AG04449 (cell line): ENCODE data around the gene LHFPL6.

Source experiments
- CTCF ChIA-PET: fragments of 350-600 bp; formaldehyde crosslinking; extraction: SDS; loops from one replicate; lab custom pipeline; 2021; ENCODE audit warnings: antibody characterized with exemption; lab: Yijun Ruan, JAX
- POLR2A ChIA-PET: fragments of 400-600, 350-600 bp; formaldehyde crosslinking; extraction: SDS; loops from one replicate; lab custom pipeline; 2020; ENCODE audit warnings: antibody characterized with exemption, inconsistent platforms; lab: Yijun Ruan, JAX
- DNase-seq: peaks from one replicate; pipeline ENCODE4 v3.0.0-alpha.2; 2010; ENCODE audit warnings: low read depth, low spot score
- H3K4me3 ChIP-seq: 2 replicates; pipeline ENCODE4 v1.5.1; 2011; ENCODE audit warnings: low read depth, mild to moderate bottlenecking, control low read depth, low read length
- CTCF ChIP-seq: IDR thresholded peaks from one replicate; pipeline ENCODE4 v1.5.1; 2011; ENCODE audit warnings: mild to moderate bottlenecking, moderate library complexity, low read length, control low read depth, inconsistent platforms; ENCODE audit not compliant: insufficient read depth; ENCODE audit errors: missing control alignments

The LHFPL6 gene

DNA sequence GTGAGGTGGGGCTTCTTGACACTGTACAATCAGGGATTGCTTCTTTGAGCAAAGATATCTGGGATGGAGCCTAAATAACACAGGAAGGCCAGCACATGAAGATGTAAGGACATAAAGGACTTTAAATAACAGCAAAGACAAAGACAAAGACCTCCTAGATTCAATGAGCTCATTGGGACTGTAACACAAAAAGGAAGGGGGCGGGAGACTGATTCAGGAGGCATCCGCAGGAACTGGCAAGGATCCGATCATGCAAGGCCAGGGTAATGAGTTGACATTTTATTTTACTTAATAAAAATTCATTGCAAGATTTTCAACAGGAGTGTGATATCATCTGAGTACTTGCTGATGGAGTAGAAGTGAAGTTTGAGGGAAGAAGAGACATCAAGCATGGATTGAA is 121.5 kb downstream of the LHFPL6 start:
- DNase-seq, result no peak
- no peak for TF ChIP-seq CTCF
- CTCF ChIA-PET, result no interaction called here
- POLR2A ChIA-PET, result no interaction called here
- no peak overlapping the region for H3K4me3 ChIP-seq

DNA sequence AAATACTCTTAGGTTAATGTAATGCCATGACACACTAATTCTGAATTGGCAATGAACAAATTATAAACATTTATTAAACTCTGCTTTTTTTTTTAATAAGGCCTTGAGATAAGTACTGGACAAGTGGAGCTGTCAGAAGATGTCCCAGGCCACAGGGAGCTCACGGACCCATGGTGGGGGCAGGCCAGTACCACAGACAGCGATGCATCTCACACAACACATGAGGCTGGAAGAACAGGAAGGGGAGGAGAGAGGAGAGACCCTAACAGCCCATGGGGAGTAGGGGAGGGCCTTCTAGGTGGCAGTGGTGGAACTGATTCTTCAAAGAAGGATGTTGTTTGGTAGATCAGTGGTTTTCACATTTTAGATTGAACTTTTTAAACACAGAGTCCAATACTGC is 128.4 kb downstream of the LHFPL6 start:
- no peak for DNase-seq
- no peak overlapping the region for H3K4me3 ChIP-seq
- ChIA-PET POLR2A (no interaction called here), CTCF (interaction anchor here (0.8 to 1.3 kb wide), 2 partner anchors 59 to 142 kb away, joined by 3 read pairs; no protein-coding TSS in a partner anchor)
- TF ChIP-seq CTCF, result no peak

GRCh38 chr13:39469676-39470075 is 133.3 kb downstream of the LHFPL6 start:
- TF ChIP-seq CTCF, result no peak
- no peak overlapping the region for H3K4me3 ChIP-seq
- DNase-seq, result no peak
- POLR2A ChIA-PET, result no interaction called here
- CTCF ChIA-PET, result interaction anchor here (0.8 kb wide), 2 partner anchors 9 to 142 kb away, joined by 3 to 5 read pairs; no protein-coding TSS in a partner anchor

GRCh38 chr13:39468306-39468705 is 134.7 kb downstream of the LHFPL6 start:
- H3K4me3 ChIP-seq, result no peak overlapping the region
- ChIA-PET CTCF (interaction anchor here (1.3 kb wide), 1 partner anchor 143 kb away, joined by 4 read pairs; no protein-coding TSS in a partner anchor), POLR2A (no interaction called here)
- TF ChIP-seq CTCF, result no peak
- DNase-seq, result no peak

- no peak overlapping the region for H3K4me3 ChIP-seq
- POLR2A ChIA-PET, result no interaction called here
- CTCF ChIA-PET, result interaction anchor here (1.6 kb wide), 1 partner anchor 143 kb away, joined by 4 read pairs; no protein-coding TSS in a partner anchor
- peak; percentile 23 for DNase-seq
- TF ChIP-seq CTCF, result no peak
These were observed 139.4 kb downstream of the LHFPL6 start for GRCh38 chr13:39463611-39464010.

- POLR2A ChIA-PET, result no interaction called here
- no peak overlapping the region for H3K4me3 ChIP-seq
- TF ChIP-seq CTCF, result no peak
- CTCF ChIA-PET, result no interaction called here
- no peak for DNase-seq
These were observed 140.1 kb downstream of the LHFPL6 start for GRCh38 chr13:39462906-39463305.
